Trophoblast cell (in vitro differentiated cells and primary cell): Measurements from ENCODE around the gene DGKZ.

Experiments used
- DNase-seq, 2 donors: peaks; one replicate each; pipeline ENCODE4 v3.0.0-alpha.2; 2016
- H2AFZ ChIP-seq: 2 replicates; pipeline ENCODE4 v1.6.1; 2013; ENCODE audit warnings: low read length, moderate library complexity, mild to moderate bottlenecking; ENCODE audit not compliant: insufficient read depth, poor library complexity
- H2AK5ac ChIP-seq: 2 replicates; pipeline ENCODE4 v1.6.1; 2013; ENCODE audit warnings: mild to moderate bottlenecking, low read length
- H2BK120ac ChIP-seq: 2 replicates; pipeline ENCODE4 v1.6.1; 2013; ENCODE audit warnings: low read length, mild to moderate bottlenecking, moderate library complexity; ENCODE audit not compliant: insufficient read depth, poor library complexity
- H2BK12ac ChIP-seq: 2 replicates; pipeline ENCODE4 v1.6.1; 2013; ENCODE audit warnings: mild to moderate bottlenecking, low read length, moderate library complexity
- H2BK5ac ChIP-seq: 2 replicates; pipeline ENCODE4 v1.6.1; 2013; ENCODE audit warnings: low read length, low read depth, moderate library complexity, mild to moderate bottlenecking; ENCODE audit not compliant: poor library complexity
- H3K14ac ChIP-seq: 2 replicates; pipeline ENCODE4 v1.6.1; 2013; ENCODE audit warnings: mild to moderate bottlenecking, low read length
- H3K18ac ChIP-seq: 2 replicates; pipeline ENCODE4 v1.6.1; 2013; ENCODE audit warnings: mild to moderate bottlenecking, low read length
- H3K23ac ChIP-seq: 2 replicates; pipeline ENCODE4 v1.6.1; 2013; ENCODE audit warnings: low read length
- H3K27ac ChIP-seq: 2 replicates; pipeline ENCODE4 v1.5.1; 2013; ENCODE audit warnings: low read depth, mild to moderate bottlenecking, inconsistent platforms, low read length, moderate library complexity
- H3K27me3 ChIP-seq: 2 replicates; pipeline ENCODE4 v1.6.1; 2013; ENCODE audit warnings: inconsistent platforms, mild to moderate bottlenecking, low read length, moderate library complexity; ENCODE audit not compliant: insufficient read depth
- H3K36me3 ChIP-seq, 2 experiments: 1 replicate in 1 of 2; 2 replicates in 1 of 2; pipeline ENCODE4 v1.6.1; 2013; ENCODE audit warnings: low read length in 2 of 2, mild to moderate bottlenecking in 2 of 2, moderate library complexity in 1 of 2; ENCODE audit not compliant: insufficient read depth in 2 of 2, control insufficient read depth in 1 of 2
- H3K4ac ChIP-seq: 2 replicates; pipeline ENCODE4 v1.6.1; 2013; ENCODE audit warnings: low read depth, mild to moderate bottlenecking, low read length, moderate library complexity
- H3K4me1 ChIP-seq, 2 experiments: 1 replicate in 1 of 2; 2 replicates in 1 of 2; pipeline ENCODE4 v1.6.1; 2013; ENCODE audit warnings: low read length in 2 of 2, mild to moderate bottlenecking in 2 of 2, moderate library complexity in 1 of 2; ENCODE audit not compliant: insufficient read depth in 2 of 2, control insufficient read depth in 1 of 2
- H3K4me2 ChIP-seq: 2 replicates; pipeline ENCODE4 v1.6.1; 2013; ENCODE audit warnings: inconsistent platforms, mild to moderate bottlenecking, low read length, moderate library complexity
- H3K4me3 ChIP-seq: 2 replicates; pipeline ENCODE4 v1.5.1; 2013; ENCODE audit warnings: mild to moderate bottlenecking, low read depth, low read length, inconsistent platforms
- H3K79me1 ChIP-seq: one replicate; pipeline ENCODE4 v1.6.1; 2013; ENCODE audit warnings: low read length
- H3K79me2 ChIP-seq: 2 replicates; pipeline ENCODE4 v1.6.1; 2013; ENCODE audit warnings: low read length, mild to moderate bottlenecking; ENCODE audit not compliant: control insufficient read depth, insufficient read depth, poor library complexity
- H3K9ac ChIP-seq: 2 replicates; pipeline ENCODE4 v1.6.1; 2013; ENCODE audit warnings: mild to moderate bottlenecking, low read length
- H3K9me3 ChIP-seq: 2 replicates; pipeline ENCODE4 v1.6.1; 2013; ENCODE audit warnings: low read depth, mild to moderate bottlenecking, control low read depth, inconsistent platforms, low read length; ENCODE audit not compliant: insufficient read depth
- H4K12ac ChIP-seq: 2 replicates; pipeline ENCODE4 v1.6.1; 2013; ENCODE audit warnings: low read depth, mild to moderate bottlenecking, low read length, moderate library complexity
- H4K8ac ChIP-seq: 2 replicates; pipeline ENCODE4 v1.6.1; 2013; ENCODE audit warnings: low read depth, mild to moderate bottlenecking, low read length, moderate library complexity
- H4K91ac ChIP-seq: one replicate; pipeline ENCODE4 v1.6.1; 2013; ENCODE audit warnings: low read depth, mild to moderate bottlenecking, low read length, moderate library complexity
- WGBS: extraction: QIAGEN DNeasy Blood & Tissue Kit; methylation state at CpG from one replicate; pipeline ENCODE4 v1.1.7; 2013; ENCODE audit warnings: missing lambda C conversion rate; ENCODE audit not compliant: insufficient read length, insufficient coverage; ENCODE audit errors: extremely low coverage; 5-methylcytosine and 5-hydroxymethylcytosine counted together

DGKZ gene

DNA sequence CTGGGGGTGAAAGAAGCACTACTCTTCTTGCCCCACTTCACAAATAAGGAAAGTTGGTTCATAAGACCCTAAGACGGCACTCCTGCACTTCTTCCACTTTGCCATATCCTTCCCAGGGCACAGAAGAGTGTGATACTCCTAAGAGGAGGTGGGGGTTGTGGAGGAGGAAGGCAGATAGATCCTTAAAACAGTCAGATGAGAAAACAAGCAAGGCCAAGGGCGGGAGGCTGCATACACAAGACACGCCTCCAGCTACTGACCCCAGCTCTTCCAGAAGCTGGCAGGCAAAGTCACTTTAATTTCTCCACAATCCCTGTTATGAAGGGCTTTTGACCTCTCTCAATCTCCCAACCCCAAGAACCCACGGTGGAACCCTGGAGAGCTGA lies 46.0 kb downstream of the DGKZ start:
- Histone ChIP-seq H3K4me3 (no peak overlapping the region), H3K27ac (no peak overlapping the region), H3K4me1 (peaks cover 26% of the 10 kb centered on the region in 2 experiments), H4K91ac (no peak overlapping the region), H3K9ac (no peak overlapping the region), H2BK12ac (no peak overlapping the region), H3K4ac (no peak overlapping the region), H3K4me2 (peak overlapping the region; percentile 89), H3K36me3 (peaks cover 17 to 23% of the 10 kb centered on the region in 2 experiments), H4K8ac (no peak overlapping the region), H3K27me3 (peaks cover 29% of the 10 kb centered on the region), H3K23ac (no peak overlapping the region), H2BK120ac (no peak overlapping the region), H3K14ac (no peak overlapping the region), H3K9me3 (peaks cover 2% of the 10 kb centered on the region), H2BK5ac (no peak overlapping the region), H2AK5ac (no peak overlapping the region), H3K18ac (no peak overlapping the region), H3K79me2 (no peaks in the 10 kb centered on the region), H3K79me1 (no peaks in the 10 kb centered on the region), H2AFZ (no peak overlapping the region), H4K12ac (no peak overlapping the region)
- no CpG with 5 or more reads among the region's 4 CpGs for WGBS
- DNase-seq = no peak

DNA sequence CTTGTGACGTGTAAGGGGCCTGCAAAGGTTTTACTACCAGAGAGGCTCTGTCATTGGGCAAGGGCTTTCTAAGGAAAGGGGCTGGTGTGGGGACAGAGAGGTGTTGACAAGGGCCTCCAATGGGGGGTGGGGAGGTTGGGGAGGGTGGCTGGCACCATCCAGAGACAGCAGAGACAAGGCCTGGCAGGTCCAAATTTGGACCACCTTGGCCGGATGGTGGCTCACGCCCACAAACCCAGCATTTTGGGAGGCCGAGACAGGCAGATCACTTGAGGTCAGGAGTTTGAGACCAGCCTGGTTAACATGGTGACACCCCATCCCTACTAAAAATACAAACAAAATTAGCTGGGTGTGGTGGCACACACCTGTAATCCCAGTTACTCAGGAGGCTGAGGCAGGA lies 46.5 kb downstream of the DGKZ start:
- Histone ChIP-seq H2BK120ac (no peak overlapping the region), H3K9ac (no peak overlapping the region), H3K23ac (no peak overlapping the region), H3K27ac (no peak overlapping the region), H3K4me3 (no peak overlapping the region), H3K27me3 (peaks cover 29% of the 10 kb centered on the region), H3K18ac (no peak overlapping the region), H3K79me1 (no peaks in the 10 kb centered on the region), H2BK5ac (no peak overlapping the region), H3K9me3 (peaks cover 2% of the 10 kb centered on the region), H3K14ac (no peak overlapping the region), H4K8ac (no peak overlapping the region), H2AFZ (no peak overlapping the region), H3K4ac (no peak overlapping the region), H3K36me3 (peaks cover 17 to 25% of the 10 kb centered on the region in 2 experiments), H2AK5ac (no peak overlapping the region), H3K4me2 (no peak overlapping the region), H4K12ac (no peak overlapping the region), H2BK12ac (no peak overlapping the region), H4K91ac (no peak overlapping the region), H3K4me1 (peaks cover 26% of the 10 kb centered on the region in 2 experiments), H3K79me2 (no peaks in the 10 kb centered on the region)
- DNase-seq = no peak
- no CpG with 5 or more reads among the region's 4 CpGs for WGBS

- no peaks in the 10 kb centered on the region for H3K79me1 ChIP-seq
- H3K27ac ChIP-seq = no peak overlapping the region
- no peak overlapping the region for H2BK12ac ChIP-seq
- H3K79me2 ChIP-seq = no peaks in the 10 kb centered on the region
- no peaks in the 10 kb centered on the region for H3K9me3 ChIP-seq
- no peak for DNase-seq
- no peak overlapping the region for H2AFZ ChIP-seq
- WGBS = no CpG with 5 or more reads among the region's 19 CpGs
- no peak overlapping the region for H4K8ac ChIP-seq
- H3K18ac ChIP-seq = no peak overlapping the region
- no peak overlapping the region for H3K4ac ChIP-seq
- peaks cover 4% of the 10 kb centered on the region in 2 experiments for H3K4me1 ChIP-seq
- no peaks in the 10 kb centered on the region for H3K27me3 ChIP-seq
- H3K23ac ChIP-seq = no peak overlapping the region
- H3K9ac ChIP-seq = no peak overlapping the region
- no peak overlapping the region for H4K12ac ChIP-seq
- peaks cover 17 to 28% of the 10 kb centered on the region in 2 experiments for H3K36me3 ChIP-seq
- H2BK120ac ChIP-seq = no peak overlapping the region
- H2BK5ac ChIP-seq = no peak overlapping the region
- no peak overlapping the region for H2AK5ac ChIP-seq
- no peak overlapping the region for H3K4me2 ChIP-seq
- no peak overlapping the region for H3K4me3 ChIP-seq
- H4K91ac ChIP-seq = no peak overlapping the region
- H3K14ac ChIP-seq = no peak overlapping the region
These were observed 50.3 kb downstream of the DGKZ start for GRCh38 chr11:46397526-46397925.

- WGBS = no CpG with 5 or more reads among the region's 6 CpGs
These were observed 56.0 kb downstream of the DGKZ start for GRCh38 chr11:46402957-46403902.

More at GRCh38 chr11:46402957-46403902, 56.0 kb downstream of the DGKZ start:
- no peak overlapping the region for H3K4me3 ChIP-seq
- no peaks in the 10 kb centered on the region for H3K27me3 ChIP-seq
- H3K79me2 ChIP-seq = no peaks in the 10 kb centered on the region
- H3K36me3 ChIP-seq = peaks cover 20 to 30% of the 10 kb centered on the region in 2 experiments
- H2BK5ac ChIP-seq = no peak overlapping the region
- no peak overlapping the region for H2AFZ ChIP-seq
- H3K9me3 ChIP-seq = no peaks in the 10 kb centered on the region
- H3K23ac ChIP-seq = no peak overlapping the region
- H3K14ac ChIP-seq = no peak overlapping the region
- H2AK5ac ChIP-seq = no peak overlapping the region
- no peak overlapping the region for H3K9ac ChIP-seq
- no peak overlapping the region for H3K27ac ChIP-seq
- no peaks in the 10 kb centered on the region for H3K79me1 ChIP-seq
- H2BK120ac ChIP-seq = no peak overlapping the region
- H2BK12ac ChIP-seq = no peak overlapping the region
- no peak overlapping the region for H3K18ac ChIP-seq
- H3K4me1 ChIP-seq = no peaks in the 10 kb centered on the region
- no peak for DNase-seq
- no peak overlapping the region for H4K91ac ChIP-seq
- no peak overlapping the region for H3K4me2 ChIP-seq
- H4K8ac ChIP-seq = no peak overlapping the region
- H4K12ac ChIP-seq = no peak overlapping the region
- no peak overlapping the region for H3K4ac ChIP-seq
